ENCODE results near the gene MTHFD1. TPM values are rescaled to one million over a fixed set of nuclear protein-coding genes. Genes with fewer than 3 reads are reported as not detected.

Gene MTHFD1
- total and polyA plus RNA-seq, 2 donors (not counting 3 experiments of a cell fraction or from before 2014, with no cell fraction given): 26.3 to 114 TPM

DNA sequence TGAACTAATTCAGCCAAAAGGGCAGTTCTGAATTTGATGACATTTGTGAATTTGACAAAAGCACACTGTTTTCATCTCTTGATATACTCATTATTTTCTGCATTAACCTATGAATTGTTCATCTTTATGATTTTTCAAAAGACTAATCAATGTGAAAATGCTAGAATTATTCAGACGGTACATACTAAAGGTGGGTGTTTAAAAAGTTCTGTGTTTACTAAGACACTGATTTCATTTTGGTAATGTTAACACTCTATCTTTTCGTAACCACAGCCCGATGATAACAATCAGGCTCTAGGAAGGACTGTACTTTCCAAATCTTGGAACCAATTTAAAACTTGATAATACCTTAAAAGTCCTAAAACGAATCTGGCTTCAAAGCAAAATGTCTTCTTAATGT is 86.5 kb downstream of the MTHFD1 start:
- Histone ChIP-seq H2AFZ (ENCODE audit: low read depth, low read length) (no peak overlapping the region), H3K36me3 (ENCODE audit: control insufficient read depth in 2 of 2, extremely low read depth in 1 of 2, insufficient read depth in 2 of 2, low read length in 2 of 2) (no peaks in the 10 kb centered on the region), H4K20me1 (replicated peaks; ENCODE audit: control insufficient read depth, extremely low read depth, insufficient read depth, low read length) (no peaks in the 10 kb centered on the region), H3K4me3 (replicated peaks in 1 of 3; ENCODE audit: insufficient read depth in 1 of 3, low read depth in 1 of 3, low read length in 3 of 3) (no peak overlapping the region), H3K4me1 (ENCODE audit: control insufficient read depth, extremely low read depth, insufficient read depth, low read length) (no peaks in the 10 kb centered on the region), H3K27me3 (ENCODE audit: control insufficient read depth in 2 of 2, insufficient read depth in 2 of 2, low read length in 2 of 2) (no peaks in the 10 kb centered on the region), H3K79me2 (ENCODE audit: control insufficient read depth, insufficient read depth, low read length) (no peaks in the 10 kb centered on the region), H3K4me2 (ENCODE audit: insufficient read depth, low read length) (no peak overlapping the region), H3K9me3 (replicated peaks; ENCODE audit: control insufficient read depth, insufficient read depth, low read length) (no peaks in the 10 kb centered on the region), H3K27ac (ENCODE audit: insufficient read depth, low read depth, low read length) (no peak overlapping the region), H3K9ac (replicated peaks; ENCODE audit: extremely low read depth, insufficient read depth, low read length) (no peak overlapping the region), H3K9me1 (replicated peaks; ENCODE audit: control insufficient read depth, extremely low read depth, insufficient read depth, low read length) (no peaks in the 10 kb centered on the region)
- no peak for TF ChIP-seq POLR2A (IDR thresholded peaks at IDR 0.05; ENCODE audit: low read depth, low read length)
- TF ChIP-seq MAX (IDR thresholded peaks at IDR 0.05; ENCODE audit: insufficient read depth, insufficient read length): no peak
- no peak for TF ChIP-seq GATA2 (IDR thresholded peaks at IDR 0.05; ENCODE audit: insufficient read depth, insufficient read length, low read depth, low read length)
- TF ChIP-seq FOS (IDR thresholded peaks at IDR 0.05; ENCODE audit: borderline replicate concordance, insufficient read depth, low read length): no peak
- no peak for TF ChIP-seq JUN (IDR thresholded peaks at IDR 0.05; ENCODE audit: borderline replicate concordance, insufficient read depth, insufficient read length, low read depth)
- TF ChIP-seq POLR2AphosphoS5 (IDR thresholded peaks at IDR 0.05; ENCODE audit: insufficient read depth, low read depth, low read length): no peak
- no peak for TF ChIP-seq MYC (IDR thresholded peaks at IDR 0.05; ENCODE audit: low read depth, low read length)
- TF ChIP-seq CTCF (IDR thresholded peaks at IDR 0.05; ENCODE audit: extremely low read depth in 1 of 2, insufficient read depth in 1 of 2, low read depth in 1 of 2, low read length in 2 of 2): no peak
- TF ChIP-seq EZH2 (IDR thresholded peaks at IDR 0.05; ENCODE audit: borderline replicate concordance, low read depth, low read length, severe bottlenecking): no peak
- FAIRE-seq (no peak), DNase-seq (ENCODE audit: low read depth, low spot score) (no peak)
- dilution Hi-C loops (cut with MboI; ENCODE audit: extremely low pct_ligation_motif_present, low sequenced_read_pairs) (no loop called here), intact Hi-C loops (cut with micrococcal nuclease) (loop anchor here (5.0 kb wide), 1 partner anchor 677 kb away; no protein-coding TSS in a partner anchor)
- POLR2A ChIA-PET: no interaction called here
- BruUV-seq (replicated peaks): no TSS peak
- CTCF ChIA-PET: interaction anchor here (1.8 to 7.7 kb wide), 2 partner anchors 10 to 130 kb away, joined by 4 to 123 read pairs; no protein-coding TSS in a partner anchor

Data from endothelial cell of umbilical vein (primary cell).